ENCODE results near the gene SYT17. TPM values are rescaled to one million over a fixed set of nuclear protein-coding genes. Genes with fewer than 3 reads are reported as not detected.
A peak's percentile ranks its signal among the peaks of the same experiment; 100 is the strongest.

Gene SYT17
- total RNA-seq, 1 donor from 2014 or later, result 2.4 TPM

DNA sequence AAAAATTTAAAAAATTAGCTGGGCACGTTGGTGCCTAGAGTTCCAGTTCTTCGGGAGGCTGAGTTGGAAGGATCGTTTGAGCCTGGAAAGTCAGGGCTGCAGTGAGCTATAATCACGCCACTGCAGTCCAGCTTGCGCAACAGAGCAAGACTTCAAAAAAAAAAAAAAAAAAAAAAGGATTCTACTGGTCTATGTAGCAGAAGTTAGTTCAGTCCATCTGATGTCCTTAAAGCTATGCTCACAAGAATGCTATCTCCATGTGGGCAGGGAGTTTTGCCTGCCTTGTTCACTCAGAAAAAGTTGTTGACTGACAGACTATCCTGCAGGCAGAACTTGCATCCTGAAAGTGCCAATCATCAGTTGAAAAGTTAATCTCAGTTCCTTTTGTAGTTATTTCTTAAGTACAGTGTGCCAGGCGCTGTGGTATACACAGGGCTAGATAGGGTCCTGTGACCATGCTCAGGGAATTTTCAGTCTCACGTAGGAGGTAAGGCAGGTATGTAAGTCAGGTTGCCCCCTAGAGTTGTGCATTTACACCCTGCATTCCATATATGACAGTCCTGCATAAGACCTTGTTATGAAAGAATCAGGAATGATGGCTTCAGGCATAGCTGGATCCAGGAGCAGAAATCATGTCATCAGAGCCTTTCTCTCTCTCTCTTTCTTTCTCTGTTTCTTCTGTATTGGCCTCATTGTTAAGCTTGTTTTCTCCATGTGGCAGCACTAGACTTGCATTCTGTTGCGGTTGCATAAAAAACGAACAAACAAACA is 7.6 kb downstream of the SYT17 start:
- Histone ChIP-seq H3K27ac (no peak overlapping the region), H3K4me1 (no peaks in the 10 kb centered on the region), H3K27me3 (no peaks in the 10 kb centered on the region), H3K4me3 (no peak overlapping the region), H3K36me3 (no peaks in the 10 kb centered on the region), H3K9me3 (no peaks in the 10 kb centered on the region)
- no peak for TF ChIP-seq CTCF (IDR thresholded peaks at IDR 0.05)
- no peak for DNase-seq (ENCODE audit: low spot score in 2 of 2)
- intact Hi-C loops (cut with DNase I), result no loop called here

GRCh38 chr16:19177111-19177739 is 9.2 kb downstream of the SYT17 start:
- no peak for TF ChIP-seq CTCF (IDR thresholded peaks at IDR 0.05)
- H3K9me3 ChIP-seq, result no peaks in the 10 kb centered on the region
- H3K36me3 ChIP-seq, result no peaks in the 10 kb centered on the region
- no peaks in the 10 kb centered on the region for H3K27me3 ChIP-seq
- no peak overlapping the region for H3K27ac ChIP-seq
- intact Hi-C loops (cut with DNase I), result no loop called here
- H3K4me3 ChIP-seq, result no peak overlapping the region
- DNase-seq (ENCODE audit: low spot score in 2 of 2), result no peak
- no peaks in the 10 kb centered on the region for H3K4me1 ChIP-seq

- Histone ChIP-seq H3K9me3 (no peaks in the 10 kb centered on the region), H3K36me3 (no peaks in the 10 kb centered on the region), H3K4me3 (no peak overlapping the region), H3K4me1 (peaks cover 0 to 3% of the 10 kb centered on the region in 2 donors), H3K27ac (no peak overlapping the region), H3K27me3 (no peaks in the 10 kb centered on the region)
- DNase-seq (ENCODE audit: low spot score in 2 of 2), result no peak
- peak in 2 of 3 experiments; percentile 28 to 45 for TF ChIP-seq CTCF (IDR thresholded peaks at IDR 0.05)
- intact Hi-C loops (cut with DNase I), result no loop called here
Observed at GRCh38 chr16:19179546-19180490, 11.8 kb downstream of the SYT17 start.

- Histone ChIP-seq H3K27me3 (no peaks in the 10 kb centered on the region), H3K9me3 (no peaks in the 10 kb centered on the region), H3K27ac (no peak overlapping the region), H3K4me3 (no peak overlapping the region), H3K4me1 (peaks cover 0 to 5% of the 10 kb centered on the region in 2 donors), H3K36me3 (no peaks in the 10 kb centered on the region)
- intact Hi-C loops (cut with DNase I), result no loop called here
- DNase-seq (ENCODE audit: low spot score in 2 of 2), result no peak
- no peak for TF ChIP-seq CTCF (IDR thresholded peaks at IDR 0.05)
Observed at GRCh38 chr16:19180741-19181140, 12.7 kb downstream of the SYT17 start.

DNA sequence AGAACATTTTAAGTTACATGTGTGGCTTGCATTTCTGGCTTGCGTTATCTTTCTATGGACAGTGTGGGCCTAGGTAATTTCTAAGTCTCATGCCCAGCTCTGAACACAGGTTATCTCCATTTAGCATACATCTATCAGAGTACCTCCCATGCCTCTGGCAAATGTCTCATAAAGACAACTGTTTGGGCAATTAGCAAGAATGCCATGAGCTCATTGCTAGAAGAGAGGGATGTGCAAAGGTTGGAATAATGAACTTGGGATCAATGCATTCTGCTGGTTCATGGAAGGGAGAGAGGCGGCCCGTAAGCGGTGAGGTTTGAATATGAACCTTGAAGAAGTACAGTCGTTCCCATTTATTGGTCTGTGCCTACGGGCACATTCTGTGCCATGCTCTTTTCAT is 14.4 kb downstream of the SYT17 start:
- peaks cover 0 to 5% of the 10 kb centered on the region in 2 donors for H3K4me1 ChIP-seq
- no peak for DNase-seq (ENCODE audit: low spot score in 2 of 2)
- no peak for TF ChIP-seq CTCF (IDR thresholded peaks at IDR 0.05)
- no peak overlapping the region for H3K4me3 ChIP-seq
- no peaks in the 10 kb centered on the region for H3K9me3 ChIP-seq
- intact Hi-C loops (cut with DNase I), result no loop called here
- no peak overlapping the region for H3K27ac ChIP-seq
- no peaks in the 10 kb centered on the region for H3K36me3 ChIP-seq
- no peaks in the 10 kb centered on the region for H3K27me3 ChIP-seq

Measured in ascending aorta (tissue), 2 donors.